GM20000 (cell line): Measurements from ENCODE around the gene TRIM37.
"Not testable (repeated sequence)": the region's sequence is repeated elsewhere in the genome, so short reads cannot be mapped to it uniquely, and the experiment has no call there.

Experiments
- DNase-seq: peaks from one replicate; pipeline ENCODE4 v3.0.0; 2012; ENCODE audit warnings: low spot score
- TF ChIP-seq, protein P1 (sequence below): IDR thresholded peaks from 2 replicates; pipeline ENCODE4 v1.5.1; 2012; ENCODE audit warnings: mild to moderate bottlenecking, control low read depth; ENCODE audit errors: extremely low read depth, missing control alignments

The TRIM37 gene

DNA sequence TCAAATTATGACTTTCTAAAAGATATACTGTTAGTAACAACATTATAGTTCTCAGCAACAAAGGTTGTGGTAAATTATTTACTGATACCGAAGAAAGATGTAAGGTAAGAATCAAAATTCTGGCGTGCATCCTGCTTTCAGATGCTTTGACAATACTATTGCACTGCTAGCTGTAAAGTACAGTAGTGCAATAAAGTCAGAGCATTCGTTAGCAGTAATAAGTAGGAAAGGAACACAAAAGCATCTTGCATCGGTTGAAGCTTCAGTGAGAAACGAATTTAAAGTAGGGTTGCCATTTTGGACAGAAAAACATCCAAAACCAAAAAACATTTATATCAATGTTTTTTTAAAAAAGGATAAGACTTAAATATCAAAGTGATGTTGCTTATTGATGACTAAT, 44.3 kb upstream of the TRIM37 start:
- TF ChIP-seq, protein P1, sequence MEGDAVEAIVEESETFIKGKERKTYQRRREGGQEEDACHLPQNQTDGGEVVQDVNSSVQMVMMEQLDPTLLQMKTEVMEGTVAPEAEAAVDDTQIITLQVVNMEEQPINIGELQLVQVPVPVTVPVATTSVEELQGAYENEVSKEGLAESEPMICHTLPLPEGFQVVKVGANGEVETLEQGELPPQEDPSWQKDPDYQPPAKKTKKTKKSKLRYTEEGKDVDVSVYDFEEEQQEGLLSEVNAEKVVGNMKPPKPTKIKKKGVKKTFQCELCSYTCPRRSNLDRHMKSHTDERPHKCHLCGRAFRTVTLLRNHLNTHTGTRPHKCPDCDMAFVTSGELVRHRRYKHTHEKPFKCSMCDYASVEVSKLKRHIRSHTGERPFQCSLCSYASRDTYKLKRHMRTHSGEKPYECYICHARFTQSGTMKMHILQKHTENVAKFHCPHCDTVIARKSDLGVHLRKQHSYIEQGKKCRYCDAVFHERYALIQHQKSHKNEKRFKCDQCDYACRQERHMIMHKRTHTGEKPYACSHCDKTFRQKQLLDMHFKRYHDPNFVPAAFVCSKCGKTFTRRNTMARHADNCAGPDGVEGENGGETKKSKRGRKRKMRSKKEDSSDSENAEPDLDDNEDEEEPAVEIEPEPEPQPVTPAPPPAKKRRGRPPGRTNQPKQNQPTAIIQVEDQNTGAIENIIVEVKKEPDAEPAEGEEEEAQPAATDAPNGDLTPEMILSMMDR: no peak
- DNase-seq: no peak

DNA sequence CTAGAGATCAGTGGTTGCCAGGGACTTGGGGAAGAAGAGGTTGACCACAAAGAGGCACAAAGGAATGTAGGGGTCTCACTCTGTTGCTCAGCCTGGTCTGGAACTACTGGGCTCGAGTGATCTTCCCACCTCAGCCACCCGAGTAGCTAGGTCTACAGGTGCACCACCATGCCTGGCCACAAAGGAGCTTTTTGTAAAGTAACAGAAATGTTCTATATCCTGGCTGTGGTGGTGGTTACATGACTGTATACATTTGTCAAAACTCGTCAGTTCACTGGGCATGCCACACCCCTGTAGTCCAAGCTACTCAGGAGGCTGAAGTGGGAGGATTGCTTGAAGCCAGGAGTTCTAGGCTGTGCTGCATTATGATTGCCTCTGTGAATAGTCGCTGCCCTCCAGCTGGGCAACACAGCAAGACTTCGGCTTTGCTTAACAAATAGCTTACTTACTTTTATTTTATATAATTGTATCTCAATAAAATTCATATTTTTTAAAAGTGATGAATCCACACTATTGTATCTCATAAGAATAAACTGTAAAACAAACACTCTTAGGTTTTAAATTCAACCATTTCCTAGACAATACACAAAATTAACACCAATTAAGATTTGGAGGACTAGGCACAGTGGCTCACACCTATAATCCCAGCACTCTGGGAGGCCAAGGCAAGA, 43.3 kb upstream of the TRIM37 start:
- DNase-seq: no peak
- TF ChIP-seq, protein P1: no peak

GRCh38 chr17:59149051-59149450, 42.4 kb upstream of the TRIM37 start:
- TF ChIP-seq, protein P1: no peak
- DNase-seq: no peak

- DNase-seq: no peak
- TF ChIP-seq, protein P1: no peak
These were observed 39.0 kb upstream of the TRIM37 start for GRCh38 chr17:59145571-59146096.

DNA sequence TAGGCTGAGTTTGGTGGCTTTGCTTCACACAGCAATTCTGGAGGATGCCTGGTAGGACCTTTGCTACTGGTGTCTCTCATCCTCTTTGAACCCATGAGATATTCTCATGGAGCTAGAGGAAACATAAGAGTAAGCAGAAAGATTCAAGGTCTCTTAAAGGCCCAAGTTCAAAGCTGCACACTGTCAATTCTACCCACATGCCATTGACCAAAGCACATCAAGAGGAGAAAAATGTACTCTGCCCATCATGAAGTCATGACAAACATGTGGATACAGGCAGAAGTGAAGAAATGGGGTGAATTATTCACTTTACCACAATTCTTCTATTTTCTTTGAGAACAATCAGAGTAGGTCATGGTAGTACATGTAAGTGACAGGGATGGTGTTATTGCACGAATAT, 35.2 kb upstream of the TRIM37 start:
- TF ChIP-seq, protein P1: no peak
- no peak for DNase-seq

DNA sequence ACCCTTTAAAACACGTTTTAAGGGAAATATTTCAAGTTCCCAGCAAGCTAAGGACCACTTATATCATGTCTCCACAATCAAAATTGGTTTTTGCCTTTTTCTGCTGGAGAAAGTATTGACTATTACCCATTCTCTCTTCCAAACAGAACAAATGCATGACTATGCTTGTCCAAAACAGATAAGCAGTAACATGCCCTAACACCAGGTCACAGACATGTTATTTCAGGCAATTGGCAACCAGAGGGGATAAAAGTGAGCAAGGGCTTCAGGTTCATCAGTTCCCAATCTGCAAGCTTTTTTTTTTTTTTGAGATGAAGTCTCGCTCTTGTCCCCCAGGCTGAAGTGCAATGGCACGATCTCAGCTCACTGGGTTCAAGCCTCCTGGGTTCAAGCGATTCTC, 33.3 kb upstream of the TRIM37 start:
- TF ChIP-seq, protein P1: no peak

GRCh38 chr17:59138339-59138738, 31.7 kb upstream of the TRIM37 start:
- DNase-seq: not testable (repeated sequence)

More for the DNA sequence above, 33.3 kb upstream of the TRIM37 start:
- DNase-seq: no peak

DNA sequence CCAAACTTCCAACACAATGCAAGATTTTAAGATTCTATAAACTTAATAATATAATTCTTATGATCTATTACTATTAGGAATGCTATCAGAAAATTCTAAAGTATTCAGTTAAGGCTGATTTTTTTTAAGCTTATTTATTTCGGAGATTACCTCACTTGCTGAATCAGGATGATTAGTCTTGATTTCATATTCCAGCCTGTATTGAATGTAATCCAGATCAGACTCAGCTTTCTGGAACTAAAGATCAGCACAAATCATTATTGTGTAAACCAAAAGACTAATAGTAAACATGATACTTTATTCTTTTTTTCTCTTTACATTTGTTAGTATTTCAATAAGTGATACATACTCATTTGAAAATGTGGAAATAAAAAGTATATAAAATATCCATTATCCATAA, 24.5 kb upstream of the TRIM37 start:
- no peak for DNase-seq
- TF ChIP-seq, protein P1: no peak
